ENCODE measurements around the gene CFAP410.

CFAP410 gene

GRCh38 chr21:44279354-44280260, 59.6 kb downstream of the CFAP410 start:
- DNase-seq (ENCODE audit: low read depth, low spot score) = no peak
- no peak overlapping the region for H3K4me3 ChIP-seq (ENCODE audit: low read length)
